ENCODE measurements around the gene LSS. TPM values are rescaled to one million over a fixed set of nuclear protein-coding genes. Genes with fewer than 3 reads are reported as not detected.

The LSS gene
- total and polyA plus RNA-seq, 8 donors, result 16.1 to 34.1 (median 25.2) TPM

GRCh38 chr21:46154955-46155513 lies 73.5 kb downstream of the LSS start:
- no peaks in the 10 kb centered on the region for H3K9me3 ChIP-seq
- H3K4me3 ChIP-seq, result no peak overlapping the region
- peaks cover 0 to 4% (median 0%) of the 10 kb centered on the region in 3 donors for H3K4me1 ChIP-seq
- no peaks in the 10 kb centered on the region for H3K27me3 ChIP-seq
- intact Hi-C loops (cut with DNase I), result no loop called here
- DNase-seq (peak in 4 of 6 donors; percentile 11 to 57 (median 22)), FAIRE-seq (no peak), ATAC-seq (no peak)
- no peak for TF ChIP-seq CTCF (IDR thresholded peaks at IDR 0.05)
- no peaks in the 10 kb centered on the region for H3K36me3 ChIP-seq
- H3K27ac ChIP-seq, result no peak overlapping the region
- WGBS, 2 donors, result 75 to 84% methylated on average over 16 of the region's 16 CpGs

- H3K9me3 ChIP-seq, result no peaks in the 10 kb centered on the region
- intact Hi-C loops (cut with DNase I), result no loop called here
- FAIRE-seq, result no peak
- H3K36me3 ChIP-seq, result no peaks in the 10 kb centered on the region
- TF ChIP-seq CTCF (IDR thresholded peaks at IDR 0.05), result no peak
- no peak overlapping the region for H3K27ac ChIP-seq
- 85 to 91% methylated on average over 34 to 39 of the region's 39 CpGs for WGBS, 2 donors
- peak in 5 of 6 donors; percentile 2 to 55 (median 13) for DNase-seq
- H3K27me3 ChIP-seq, result no peaks in the 10 kb centered on the region
- H3K4me3 ChIP-seq, result no peak overlapping the region
- peaks cover 0 to 4% (median 0%) of the 10 kb centered on the region in 3 donors for H3K4me1 ChIP-seq
- no peak for ATAC-seq
Measured at GRCh38 chr21:46154155-46154954, 74.2 kb downstream of the LSS start.

DNA sequence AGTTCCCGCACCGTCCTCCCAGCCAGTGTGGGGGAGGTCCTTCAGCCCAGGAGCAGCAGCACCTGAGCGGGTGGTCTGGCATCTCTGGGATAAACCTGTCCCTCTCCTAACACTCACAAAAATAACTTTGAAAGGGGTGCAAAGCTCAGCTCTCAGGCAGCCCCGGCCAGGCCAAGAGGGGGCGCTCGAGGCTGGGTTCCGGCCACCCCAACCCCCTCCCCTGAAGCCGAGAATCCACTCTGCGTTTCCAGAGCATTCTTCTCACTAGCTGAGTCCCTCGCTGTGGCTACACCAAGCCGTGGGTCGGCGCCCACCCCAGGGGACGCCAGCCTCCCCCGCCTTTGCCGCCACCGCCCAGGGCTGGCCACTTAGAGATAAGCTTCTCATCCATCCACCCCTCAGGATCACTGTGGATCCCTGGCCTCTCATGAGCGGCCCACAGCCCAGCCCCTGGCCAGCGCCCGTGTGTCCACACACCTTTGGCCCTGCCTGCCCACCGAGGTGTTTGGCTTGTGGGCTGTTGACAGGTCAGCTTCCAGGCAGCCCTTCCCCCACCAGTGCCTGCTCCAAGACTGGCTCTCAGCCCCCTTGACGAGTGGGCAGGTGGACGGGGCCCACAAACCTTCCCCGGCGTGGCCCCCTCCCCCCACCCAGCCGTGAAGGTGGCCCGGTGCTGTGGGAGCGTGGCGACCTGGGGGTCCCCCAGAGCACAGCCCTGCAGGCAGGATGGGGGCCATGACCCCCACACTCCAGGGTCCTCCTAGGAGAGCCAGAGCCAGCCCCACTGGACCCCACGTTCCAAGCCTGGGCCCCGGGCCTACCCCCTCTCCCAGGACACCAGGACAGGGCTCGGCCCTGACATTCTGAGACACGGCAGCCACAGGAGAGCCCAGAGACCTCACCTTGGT lies 75.1 kb downstream of the LSS start:
- ATAC-seq, result peak; percentile 81 to 95 (median 88)
- intact Hi-C loops (cut with DNase I), result no loop called here

GRCh38 chr21:46152927-46153246 lies 75.7 kb downstream of the LSS start:
- intact Hi-C loops (cut with DNase I), result no loop called here
- Histone ChIP-seq H3K36me3 (no peaks in the 10 kb centered on the region), H3K27me3 (no peaks in the 10 kb centered on the region), H3K9me3 (no peaks in the 10 kb centered on the region), H3K27ac (no peak overlapping the region), H3K4me3 (peak overlapping the region in 2 of 4 donors; percentile 27 to 35), H3K4me1 (peaks cover 0 to 4% (median 0%) of the 10 kb centered on the region in 3 donors)
- DNase-seq, result peak in 4 of 6 donors; percentile 3 to 79 (median 34)
- ATAC-seq, result peak; percentile 33 to 60 (median 44)
- no peak for FAIRE-seq
- TF ChIP-seq CTCF (IDR thresholded peaks at IDR 0.05), result no peak
- WGBS, 2 donors, result 10 to 18% methylated on average over 17 to 18 of the region's 18 CpGs

More for the DNA sequence above, 75.1 kb downstream of the LSS start:
- WGBS, 2 donors, result 25 to 27% methylated on average over 31 to 33 of the region's 33 CpGs
- peak in 3 of 4 donors; percentile 50 to 63 (median 56) for TF ChIP-seq CTCF (IDR thresholded peaks at IDR 0.05)
- H3K36me3 ChIP-seq, result no peaks in the 10 kb centered on the region
- DNase-seq (peak; percentile 17 to 89 (median 66)), FAIRE-seq (no peak)
- no peaks in the 10 kb centered on the region for H3K27me3 ChIP-seq
- peaks cover 0 to 4% (median 0%) of the 10 kb centered on the region in 3 donors for H3K4me1 ChIP-seq
- H3K9me3 ChIP-seq, result no peaks in the 10 kb centered on the region
- H3K27ac ChIP-seq, result peak overlapping the region in 1 of 4 donors; percentile 2
- H3K4me3 ChIP-seq, result peak overlapping the region in 2 of 4 donors; percentile 27 to 35

Data from pancreas (tissue), 10 donors.